ENCODE results near the gene PARD3B. TPM values are rescaled to one million over a fixed set of nuclear protein-coding genes. Genes with fewer than 3 reads are reported as not detected.

PARD3B gene
- total RNA-seq, 2 experiments from 2014 or later: 0.16 TPM; not detected in 1

DNA sequence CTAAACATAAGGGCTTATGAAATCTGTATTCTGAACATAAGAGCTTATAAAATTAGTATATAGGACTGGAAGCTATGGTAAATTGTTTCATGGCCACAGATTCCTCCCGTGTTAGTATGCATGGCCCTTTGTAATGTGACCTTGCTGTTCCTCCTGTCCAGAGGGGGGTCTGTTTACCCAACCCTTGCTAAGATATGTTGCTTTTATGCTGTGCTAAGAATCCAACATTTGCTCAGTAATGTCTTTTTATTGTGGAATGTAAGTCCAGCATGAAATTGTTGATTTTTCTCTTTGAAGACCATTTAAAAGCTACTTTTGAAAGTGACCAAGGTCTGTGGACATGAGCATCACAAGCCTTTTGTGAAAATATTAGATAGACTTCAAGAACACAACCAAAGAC is 485.4 kb downstream of the PARD3B start:
- DNase-seq (no peak), ATAC-seq (no peak)
- CTCF ChIA-PET: interaction anchor here (0.7 kb wide), 1 partner anchor 9 kb away, joined by 3 read pairs; no protein-coding TSS in a partner anchor
- peaks cover 2% of the 10 kb centered on the region for H3K4me1 Mint-ChIP-seq
- H3K27ac Mint-ChIP-seq: no peak overlapping the region
- no peaks in the 10 kb centered on the region for H3K9me3 Mint-ChIP-seq (ENCODE audit: low read depth)
- H3K36me3 Mint-ChIP-seq: no peaks in the 10 kb centered on the region
- no peaks in the 10 kb centered on the region for H3K27me3 Mint-ChIP-seq
- no peak overlapping the region for H3K4me3 Mint-ChIP-seq

DNA sequence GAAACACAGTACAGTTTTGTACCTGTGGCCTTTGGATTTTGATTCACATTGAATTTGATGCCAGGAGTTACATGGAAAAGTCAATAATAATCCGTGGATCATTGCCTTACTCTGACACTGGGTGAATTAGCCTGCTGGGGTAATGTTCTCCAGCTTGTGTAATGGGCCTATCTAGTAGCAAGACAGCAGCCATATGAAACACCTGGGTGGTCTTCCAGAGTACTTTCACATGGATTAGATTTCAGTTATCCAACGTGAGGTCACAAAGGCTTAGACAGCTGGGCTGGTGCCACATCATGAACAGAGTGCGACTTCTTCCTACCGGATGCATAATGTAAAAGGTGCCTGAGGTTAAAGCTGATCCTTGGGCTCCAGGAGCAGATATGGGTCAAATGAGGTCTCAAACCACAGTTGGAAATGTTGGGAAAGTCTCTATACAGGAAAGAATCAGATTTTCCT is 486.8 kb downstream of the PARD3B start:
- no peaks in the 10 kb centered on the region for H3K9me3 Mint-ChIP-seq (ENCODE audit: low read depth)
- H3K4me1 Mint-ChIP-seq: no peaks in the 10 kb centered on the region
- H3K4me3 Mint-ChIP-seq: no peak overlapping the region
- CTCF ChIA-PET: no interaction called here
- ATAC-seq (no peak), DNase-seq (no peak)
- H3K27me3 Mint-ChIP-seq: no peaks in the 10 kb centered on the region
- no peak overlapping the region for H3K27ac Mint-ChIP-seq
- H3K36me3 Mint-ChIP-seq: no peaks in the 10 kb centered on the region

GRCh38 chr2:205033431-205033830 is 488.2 kb downstream of the PARD3B start:
- ATAC-seq (no peak), DNase-seq (no peak)
- Mint-ChIP-seq H3K4me3 (no peak overlapping the region), H3K36me3 (no peaks in the 10 kb centered on the region), H3K9me3 (ENCODE audit: low read depth) (no peaks in the 10 kb centered on the region), H3K4me1 (no peaks in the 10 kb centered on the region), H3K27ac (no peak overlapping the region), H3K27me3 (no peaks in the 10 kb centered on the region)
- CTCF ChIA-PET: no interaction called here

DNA sequence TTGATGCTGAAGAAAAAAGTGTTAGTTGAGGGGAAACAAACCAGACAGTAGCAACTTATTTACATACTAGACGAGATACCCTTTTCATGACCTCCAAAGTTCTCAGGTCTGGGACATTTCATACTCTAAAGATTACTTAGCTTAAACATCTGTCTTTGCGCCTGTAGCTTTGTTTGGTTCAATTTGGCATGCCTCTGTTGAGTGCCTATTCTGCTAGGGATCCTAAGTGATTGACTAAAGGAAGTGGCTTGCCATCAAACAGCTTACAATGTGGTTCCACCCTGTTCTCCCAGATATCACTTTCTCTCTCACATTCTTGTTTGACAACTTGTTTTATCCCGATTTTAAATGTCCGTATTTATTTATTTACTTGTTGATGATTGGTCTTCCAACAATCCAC is 488.8 kb downstream of the PARD3B start:
- H3K4me1 Mint-ChIP-seq: no peaks in the 10 kb centered on the region

DNA sequence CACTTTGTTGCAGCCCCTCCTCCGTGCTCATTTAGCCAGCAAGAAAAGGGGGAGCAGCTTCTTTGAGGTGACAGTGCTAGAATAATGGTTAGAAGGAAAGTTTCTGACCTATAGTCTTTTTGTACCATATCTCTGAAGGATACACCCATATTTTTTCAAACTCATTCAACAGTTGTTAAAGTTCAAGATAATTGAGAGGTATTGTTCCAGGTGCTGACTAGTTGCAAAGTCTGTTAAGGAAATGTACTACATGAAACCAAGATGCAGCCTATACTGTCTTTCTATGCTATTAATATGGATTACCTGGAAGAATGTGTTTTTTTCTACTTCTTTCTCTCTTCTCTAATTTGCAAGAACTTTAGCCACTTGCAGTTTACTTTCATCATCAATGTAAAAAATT is 495.0 kb downstream of the PARD3B start:
- Mint-ChIP-seq H3K27me3 (no peaks in the 10 kb centered on the region), H3K27ac (no peak overlapping the region), H3K9me3 (ENCODE audit: low read depth) (no peaks in the 10 kb centered on the region), H3K36me3 (no peaks in the 10 kb centered on the region), H3K4me1 (no peaks in the 10 kb centered on the region), H3K4me3 (no peak overlapping the region)
- DNase-seq: no peak
- ATAC-seq: no peak
- CTCF ChIA-PET: no interaction called here

More for the DNA sequence above, 488.8 kb downstream of the PARD3B start:
- H3K4me3 Mint-ChIP-seq: no peak overlapping the region
- H3K36me3 Mint-ChIP-seq: no peaks in the 10 kb centered on the region
- no peaks in the 10 kb centered on the region for H3K9me3 Mint-ChIP-seq (ENCODE audit: low read depth)
- no peaks in the 10 kb centered on the region for H3K27me3 Mint-ChIP-seq
- DNase-seq: no peak
- no peak overlapping the region for H3K27ac Mint-ChIP-seq
- ATAC-seq: no peak
- CTCF ChIA-PET: no interaction called here

- H3K4me3 Mint-ChIP-seq: no peak overlapping the region
- peaks cover 2% of the 10 kb centered on the region for H3K9me3 Mint-ChIP-seq (ENCODE audit: low read depth)
- DNase-seq (no peak), ATAC-seq (no peak)
- no peak overlapping the region for H3K27ac Mint-ChIP-seq
- CTCF ChIA-PET: no interaction called here
- H3K36me3 Mint-ChIP-seq: no peaks in the 10 kb centered on the region
- H3K4me1 Mint-ChIP-seq: no peaks in the 10 kb centered on the region
- H3K27me3 Mint-ChIP-seq: no peaks in the 10 kb centered on the region
Observed at GRCh38 chr2:205041472-205042130, 496.3 kb downstream of the PARD3B start.

- no peaks in the 10 kb centered on the region for H3K4me1 Mint-ChIP-seq
- H3K4me3 Mint-ChIP-seq: no peak overlapping the region
- no peaks in the 10 kb centered on the region for H3K36me3 Mint-ChIP-seq
- ATAC-seq: no peak
- CTCF ChIA-PET: no interaction called here
- no peak overlapping the region for H3K27ac Mint-ChIP-seq
- H3K27me3 Mint-ChIP-seq: no peaks in the 10 kb centered on the region
- H3K9me3 Mint-ChIP-seq (ENCODE audit: low read depth): peaks cover 2% of the 10 kb centered on the region
- no peak for DNase-seq
Observed at GRCh38 chr2:205043285-205043684, 498.0 kb downstream of the PARD3B start.

DNA sequence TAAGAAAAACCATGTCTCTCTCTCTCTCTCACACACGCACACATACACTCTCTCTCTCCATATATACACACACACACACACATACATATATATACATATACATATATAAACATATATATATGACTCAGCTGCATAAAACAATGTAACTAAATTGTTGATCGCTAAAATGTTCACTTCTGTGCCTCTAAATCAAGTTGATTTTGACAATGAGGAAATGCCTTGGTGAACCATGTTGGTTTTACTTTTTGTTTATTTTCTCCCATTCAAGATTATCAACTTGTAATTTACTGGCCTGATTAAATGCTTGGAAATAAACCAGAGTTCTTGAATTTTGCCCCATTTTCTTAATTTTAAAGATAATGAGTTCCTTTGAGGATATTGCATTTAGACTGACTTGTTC is 500.4 kb downstream of the PARD3B start:
- peaks cover 8% of the 10 kb centered on the region for H3K9me3 Mint-ChIP-seq (ENCODE audit: low read depth)
- no peak overlapping the region for H3K27ac Mint-ChIP-seq
- H3K4me1 Mint-ChIP-seq: no peaks in the 10 kb centered on the region
- H3K27me3 Mint-ChIP-seq: no peaks in the 10 kb centered on the region
- no peak for DNase-seq
- no peak for ATAC-seq
- CTCF ChIA-PET: no interaction called here
- H3K36me3 Mint-ChIP-seq: no peaks in the 10 kb centered on the region
- no peak overlapping the region for H3K4me3 Mint-ChIP-seq

DNA sequence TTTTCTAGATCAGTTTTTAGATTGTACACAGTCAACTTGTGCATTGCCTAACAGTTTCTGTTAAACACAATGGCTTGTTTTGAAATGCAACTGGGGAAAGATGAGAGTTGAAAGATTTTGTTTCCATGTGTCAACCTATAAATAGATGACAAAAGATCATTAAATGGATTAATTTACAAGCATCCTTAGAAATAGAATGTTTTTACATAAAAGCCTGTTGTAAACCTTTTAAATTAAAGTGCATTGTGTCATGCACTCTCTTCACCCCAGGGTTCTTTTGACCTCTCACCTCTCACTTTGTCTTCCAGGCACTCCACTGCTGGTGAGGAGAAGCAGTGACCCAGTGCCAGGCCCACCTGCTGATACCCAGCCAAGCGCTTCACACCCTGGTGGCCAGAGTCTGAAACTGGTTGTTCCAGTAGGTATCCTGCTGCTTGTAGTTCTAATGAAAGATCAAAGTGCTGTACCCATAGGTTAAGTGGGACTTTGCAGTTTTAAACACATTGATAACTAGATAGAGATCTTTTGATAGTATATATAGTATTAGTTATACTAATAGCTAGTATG is 502.1 kb downstream of the PARD3B start:
- Mint-ChIP-seq H3K36me3 (no peaks in the 10 kb centered on the region), H3K9me3 (ENCODE audit: low read depth) (peaks cover 8% of the 10 kb centered on the region), H3K4me3 (no peak overlapping the region), H3K4me1 (no peaks in the 10 kb centered on the region), H3K27ac (no peak overlapping the region), H3K27me3 (no peaks in the 10 kb centered on the region)
- ATAC-seq: no peak
- CTCF ChIA-PET: no interaction called here
- no peak for DNase-seq

GRCh38 chr2:205051417-205051816 is 506.1 kb downstream of the PARD3B start:
- ATAC-seq (no peak), DNase-seq (no peak)
- CTCF ChIA-PET: no interaction called here
- peaks cover 6% of the 10 kb centered on the region for H3K9me3 Mint-ChIP-seq (ENCODE audit: low read depth)
- H3K36me3 Mint-ChIP-seq: no peaks in the 10 kb centered on the region
- H3K27ac Mint-ChIP-seq: no peak overlapping the region
- H3K27me3 Mint-ChIP-seq: no peaks in the 10 kb centered on the region
- no peak overlapping the region for H3K4me3 Mint-ChIP-seq
- H3K4me1 Mint-ChIP-seq: no peaks in the 10 kb centered on the region

DNA sequence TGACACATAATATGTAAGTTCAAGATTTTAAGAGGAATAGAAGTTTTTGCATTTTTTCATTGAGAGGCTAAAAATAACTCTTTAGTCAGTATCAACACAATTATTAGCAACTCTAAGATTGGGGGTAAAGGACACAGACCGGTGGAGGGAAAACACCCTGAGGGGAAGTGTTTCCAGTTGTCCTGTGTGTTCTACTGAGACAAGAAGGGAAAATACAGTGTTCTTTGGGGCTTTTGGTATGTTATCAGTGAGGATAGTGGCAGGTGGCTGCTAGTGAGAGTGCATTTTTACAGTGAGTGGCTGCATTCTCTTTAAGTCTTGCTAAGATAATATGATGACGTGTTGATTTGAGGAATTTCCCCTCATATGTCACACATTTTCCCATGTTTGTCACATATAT is 507.5 kb downstream of the PARD3B start:
- H3K4me3 Mint-ChIP-seq: no peak overlapping the region
- no peak overlapping the region for H3K27ac Mint-ChIP-seq
- no peaks in the 10 kb centered on the region for H3K27me3 Mint-ChIP-seq
- H3K9me3 Mint-ChIP-seq (ENCODE audit: low read depth): peaks cover 6% of the 10 kb centered on the region
- no peaks in the 10 kb centered on the region for H3K36me3 Mint-ChIP-seq
- ATAC-seq: no peak
- no peak for DNase-seq
- no peaks in the 10 kb centered on the region for H3K4me1 Mint-ChIP-seq
- CTCF ChIA-PET: no interaction called here

DNA sequence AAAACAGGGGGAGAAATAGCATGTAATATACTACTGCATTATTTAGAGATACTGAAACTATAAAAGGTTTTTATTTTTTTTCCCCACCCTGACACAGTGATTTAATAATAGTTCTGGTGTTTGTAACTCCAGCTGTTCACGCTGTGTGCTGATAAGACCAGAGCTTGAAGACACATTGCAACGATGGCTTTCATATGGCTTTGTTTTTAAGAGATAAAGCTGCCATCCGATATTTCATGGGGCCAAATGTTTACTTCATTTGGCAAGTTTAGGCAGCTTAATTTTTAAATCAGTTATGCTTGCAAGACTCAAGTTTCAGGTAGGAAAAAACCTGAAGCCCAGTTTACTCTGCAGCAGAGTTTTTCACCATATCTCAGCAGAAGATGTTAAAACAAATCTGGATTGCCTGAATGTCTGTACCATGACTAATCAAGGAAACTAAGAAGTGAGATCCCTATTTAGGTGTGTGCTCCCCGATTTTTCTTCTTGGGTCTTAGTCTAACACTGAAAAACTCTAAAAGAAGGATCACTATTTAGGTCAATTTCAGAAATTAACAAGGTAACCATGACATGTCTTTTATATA is 508.6 kb downstream of the PARD3B start:
- H3K27ac Mint-ChIP-seq: no peak overlapping the region
- ATAC-seq: no peak
- CTCF ChIA-PET: no interaction called here
- no peaks in the 10 kb centered on the region for H3K27me3 Mint-ChIP-seq
- H3K9me3 Mint-ChIP-seq (ENCODE audit: low read depth): peaks cover 4% of the 10 kb centered on the region
- H3K4me1 Mint-ChIP-seq: peaks cover 5% of the 10 kb centered on the region
- no peak overlapping the region for H3K4me3 Mint-ChIP-seq
- no peak for DNase-seq
- no peaks in the 10 kb centered on the region for H3K36me3 Mint-ChIP-seq

DNA sequence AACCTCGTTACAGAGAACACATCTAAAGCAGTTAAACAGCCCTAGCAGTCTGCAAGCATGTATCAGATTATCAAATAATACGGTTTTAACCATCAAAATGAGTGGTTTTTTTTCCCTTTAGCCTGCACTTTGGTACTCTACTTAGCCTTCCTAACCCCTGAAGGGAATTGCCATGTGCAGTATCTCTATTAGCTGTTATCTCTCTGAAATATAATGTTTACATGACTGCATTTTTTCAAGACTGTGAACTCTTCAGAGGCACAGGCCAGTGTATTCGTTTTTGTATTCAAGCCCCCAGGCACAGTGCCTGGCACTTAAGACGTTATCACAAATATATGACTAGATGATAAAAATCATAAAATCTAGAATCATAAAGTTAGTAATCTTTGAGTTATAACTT is 509.5 kb downstream of the PARD3B start:
- DNase-seq (no peak), ATAC-seq (no peak)
- Mint-ChIP-seq H3K36me3 (peaks cover 2% of the 10 kb centered on the region), H3K4me3 (no peak overlapping the region), H3K27me3 (no peaks in the 10 kb centered on the region), H3K4me1 (peaks cover 5% of the 10 kb centered on the region), H3K9me3 (ENCODE audit: low read depth) (no peaks in the 10 kb centered on the region), H3K27ac (no peak overlapping the region)
- CTCF ChIA-PET: no interaction called here

DNA sequence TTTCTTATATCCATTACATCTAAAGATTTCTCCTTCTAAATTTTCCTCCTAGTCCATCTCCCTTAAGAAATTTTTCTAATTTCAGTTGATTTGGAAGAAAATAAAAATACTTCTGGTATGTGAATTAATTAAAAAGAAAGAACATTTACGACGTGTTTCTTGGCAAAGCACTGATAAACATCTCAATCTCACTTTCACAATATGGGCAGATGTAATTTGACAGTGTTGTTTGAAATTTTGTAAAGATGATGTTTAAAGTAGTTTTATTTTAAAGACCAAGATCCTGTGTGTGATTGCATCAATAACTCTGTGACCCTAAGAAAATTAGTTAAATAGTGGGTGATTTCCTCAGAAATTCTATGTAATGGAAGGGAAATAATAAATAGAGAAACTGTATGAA is 510.0 kb downstream of the PARD3B start:
- H3K27ac Mint-ChIP-seq: no peak overlapping the region
- peaks cover 2% of the 10 kb centered on the region for H3K36me3 Mint-ChIP-seq
- no peak for DNase-seq
- CTCF ChIA-PET: no interaction called here
- no peaks in the 10 kb centered on the region for H3K27me3 Mint-ChIP-seq
- H3K4me3 Mint-ChIP-seq: no peak overlapping the region
- no peaks in the 10 kb centered on the region for H3K9me3 Mint-ChIP-seq (ENCODE audit: low read depth)
- H3K4me1 Mint-ChIP-seq: peaks cover 5% of the 10 kb centered on the region
- ATAC-seq: no peak
